Hypothalamus (tissue), 51 donors: ENCODE data around the gene CSRP3.

ENCODE experiments used
- DNase-seq, 51 donors: peaks; one replicate each; lab custom pipeline; 2025; lab: John Stamatoyannopoulos, UW

The CSRP3 gene

DNA sequence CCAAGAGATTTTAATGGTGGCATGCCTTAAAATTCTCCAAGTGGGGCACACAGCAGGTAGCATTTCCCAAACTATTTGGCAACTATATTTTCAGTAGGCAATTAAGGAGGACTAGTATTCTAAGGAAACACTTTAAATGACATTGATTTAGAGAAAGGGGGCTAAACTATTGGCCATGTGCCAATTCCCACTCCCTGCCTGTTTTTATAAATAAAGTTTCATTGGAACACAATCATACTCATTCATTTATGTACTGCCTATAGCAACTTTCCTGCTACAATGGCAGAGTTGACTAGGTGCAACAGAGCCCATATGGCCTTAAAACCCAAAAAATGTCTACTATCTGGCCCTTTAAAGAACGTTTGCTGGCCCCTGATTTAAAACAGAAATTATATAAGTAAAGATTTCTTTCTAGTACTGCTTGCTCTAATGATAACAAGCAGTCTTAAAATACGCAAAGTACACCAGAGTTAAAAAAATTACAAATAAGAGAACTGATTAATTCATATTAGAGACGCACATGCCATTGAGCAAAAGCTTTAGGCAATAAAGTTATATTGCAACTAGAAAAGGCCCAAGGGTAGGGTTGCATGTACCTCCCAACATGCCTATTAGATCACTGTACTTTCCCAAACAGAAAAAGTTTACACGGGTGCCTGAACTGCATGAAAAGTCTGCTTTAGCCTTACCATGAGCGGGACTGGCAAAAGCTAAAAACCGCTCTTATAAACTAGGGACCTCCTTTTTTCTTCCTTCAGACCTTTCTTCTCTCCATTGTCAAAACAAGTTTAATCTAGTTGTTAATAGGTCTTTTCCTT, 24.8 kb upstream of the CSRP3 start:
- no peak for DNase-seq

DNA sequence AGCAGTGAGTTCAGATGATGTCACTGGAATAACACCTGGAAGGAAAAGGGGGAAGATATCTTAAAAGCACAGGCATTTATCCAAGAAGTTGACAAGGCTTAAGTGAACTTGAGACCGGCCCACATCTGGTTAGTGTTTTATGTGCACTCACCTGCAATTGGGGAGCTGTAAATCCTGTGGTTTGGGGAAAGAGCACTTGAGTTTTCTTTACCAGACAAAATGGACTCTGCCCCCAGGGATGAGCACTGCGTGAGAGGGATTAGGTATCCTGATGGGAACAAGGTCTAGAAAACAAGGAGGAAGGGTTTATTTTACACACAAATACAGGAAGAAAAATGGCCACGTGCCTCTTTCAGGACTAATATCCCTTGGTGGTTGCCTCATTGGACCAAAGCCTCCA, 23.8 kb upstream of the CSRP3 start:
- no peak for DNase-seq

DNA sequence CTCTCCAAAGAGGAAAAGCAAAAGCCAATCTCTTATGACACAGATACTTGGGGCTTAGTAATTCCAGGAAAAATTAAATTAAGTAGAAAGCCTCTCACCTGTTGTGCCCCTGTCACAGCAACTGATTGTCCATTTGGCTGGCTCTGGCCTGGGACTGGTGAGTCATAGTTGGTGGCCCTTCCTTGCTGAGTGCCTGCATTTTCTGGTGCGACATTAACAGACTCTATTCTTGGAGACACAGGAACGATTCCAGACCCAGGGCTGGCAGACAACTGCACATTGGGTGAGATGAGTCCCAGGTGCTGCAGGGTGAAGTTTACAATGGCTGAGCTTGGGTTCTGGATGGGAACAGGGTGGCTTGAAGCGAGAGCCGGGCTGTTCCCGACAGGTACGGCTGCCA, 23.3 kb upstream of the CSRP3 start:
- no peak for DNase-seq

DNA sequence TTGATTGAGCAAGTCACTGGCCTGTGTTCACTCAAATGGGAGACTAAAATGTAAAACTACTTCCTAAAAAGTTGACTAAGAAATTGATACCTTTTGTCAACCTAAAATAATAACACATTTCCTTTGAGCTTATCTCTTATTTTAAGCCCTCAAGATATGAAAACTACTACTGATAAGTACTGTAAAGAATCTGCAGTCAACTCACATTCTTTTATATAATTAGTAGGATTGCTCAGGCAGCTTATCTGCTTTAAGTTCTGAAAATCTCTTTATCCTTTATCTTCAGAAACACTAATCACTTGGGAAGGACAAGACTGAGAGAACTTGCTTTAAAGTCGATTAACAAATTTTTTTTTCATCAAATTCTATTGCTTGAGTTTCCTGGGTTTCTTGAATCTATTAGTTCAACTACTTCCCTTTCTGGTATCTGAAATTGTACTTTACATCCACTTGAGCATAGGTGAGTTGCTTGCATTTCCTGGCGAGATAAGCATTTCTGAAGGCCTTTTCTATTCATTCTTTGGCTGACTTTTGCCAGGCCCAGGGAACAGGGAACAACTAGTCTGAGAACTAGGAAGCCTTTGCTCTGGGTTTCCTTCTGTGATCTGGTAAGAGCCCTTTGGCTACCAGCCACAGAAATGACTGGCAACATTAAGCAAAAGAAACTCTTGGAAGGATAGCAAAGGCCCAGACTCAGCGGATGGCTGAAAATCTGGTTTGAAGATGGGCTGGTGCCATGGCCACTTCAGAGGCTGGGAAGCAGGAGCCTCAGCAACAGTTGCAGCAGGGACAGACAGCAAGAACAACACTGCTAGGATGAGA, 19.3 kb upstream of the CSRP3 start:
- peak in 16 of 51 donors; percentile 3 to 43 (median 6) for DNase-seq

DNA sequence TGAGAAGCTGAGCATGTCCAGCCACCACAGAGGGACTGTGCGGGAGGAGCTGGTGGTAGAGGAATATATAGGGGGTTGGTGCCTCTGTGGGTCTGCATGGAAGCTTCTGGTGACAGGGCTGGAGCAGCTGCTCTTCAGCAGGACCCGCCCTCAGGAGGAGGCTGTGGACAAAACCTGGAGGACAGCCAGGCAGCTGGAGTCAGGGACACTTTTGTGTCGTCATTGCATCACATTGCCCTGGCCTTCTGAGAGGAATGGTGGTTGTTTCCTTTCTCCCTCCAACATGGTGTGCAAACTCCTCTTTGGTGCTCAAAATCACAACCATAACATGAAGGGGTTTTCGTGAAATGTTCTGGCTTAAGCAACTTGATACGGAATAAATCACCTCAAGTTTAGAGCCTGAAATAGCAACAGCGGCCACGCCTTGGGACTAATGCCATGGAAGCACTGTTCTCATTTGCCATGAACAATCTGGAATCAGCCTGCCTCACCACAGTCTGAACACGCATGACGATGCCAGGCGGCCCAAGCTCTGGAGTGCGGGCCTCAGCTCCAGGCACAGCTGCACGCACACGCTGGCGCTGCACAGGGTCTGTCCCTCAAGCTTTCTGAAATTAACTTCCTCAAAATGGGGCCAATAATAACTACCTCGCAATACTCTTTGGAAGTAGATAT, 17.1 kb upstream of the CSRP3 start:
- DNase-seq = peak in 22 of 51 donors; percentile 5 to 54 (median 28)

DNA sequence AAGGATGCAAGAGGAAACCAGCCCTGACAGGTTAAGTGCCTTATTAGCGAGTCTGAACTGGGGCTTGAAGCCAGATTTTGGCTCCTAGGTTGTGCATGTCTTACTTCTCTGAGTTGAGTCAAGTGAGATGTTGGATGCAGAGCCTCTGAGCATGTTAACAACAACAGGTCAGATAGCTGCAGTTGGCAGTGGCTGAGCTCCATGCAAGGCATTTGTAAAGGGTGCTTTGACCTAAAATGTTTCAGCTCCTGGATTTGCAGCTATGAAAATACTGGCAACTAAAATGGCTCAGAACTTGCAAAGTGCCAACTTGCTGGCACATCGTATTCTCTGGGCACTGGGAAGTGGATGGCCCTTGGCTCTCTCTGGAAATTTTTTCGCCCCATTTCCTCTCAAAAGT, 16.4 kb upstream of the CSRP3 start:
- DNase-seq = peak in 15 of 51 donors; percentile 5 to 45 (median 19)

DNA sequence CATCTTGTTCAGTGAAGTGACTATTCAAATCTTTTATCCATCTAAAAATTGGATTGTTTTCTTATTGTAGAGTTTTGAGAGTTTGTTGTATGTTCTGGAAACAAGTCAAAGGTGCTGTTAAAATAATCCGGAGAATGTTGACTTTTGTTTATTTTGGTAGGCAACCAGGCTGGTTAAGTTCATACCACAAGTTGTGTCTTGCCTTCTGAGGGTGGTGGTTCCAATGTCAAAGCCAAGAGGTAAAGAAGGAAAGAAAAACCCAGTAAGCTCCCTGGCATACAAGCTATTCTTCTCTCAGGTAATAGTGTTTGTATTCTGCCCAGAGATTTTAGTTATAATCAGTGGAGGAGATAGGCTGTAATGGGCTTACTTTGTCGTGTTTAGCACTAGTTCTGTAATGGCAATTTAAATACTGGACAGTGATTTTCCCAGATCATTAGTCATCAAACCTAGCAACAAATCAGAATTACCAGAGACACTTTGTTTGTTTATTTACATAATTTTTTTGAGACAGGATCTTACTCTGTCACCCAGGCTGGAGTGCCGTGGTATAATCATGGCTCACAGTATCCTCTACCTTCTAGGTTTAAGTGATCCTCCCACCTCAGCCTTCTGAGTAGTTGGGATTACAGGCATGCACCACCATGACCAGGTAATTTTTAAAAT, 15.1 kb upstream of the CSRP3 start:
- DNase-seq = no peak

DNA sequence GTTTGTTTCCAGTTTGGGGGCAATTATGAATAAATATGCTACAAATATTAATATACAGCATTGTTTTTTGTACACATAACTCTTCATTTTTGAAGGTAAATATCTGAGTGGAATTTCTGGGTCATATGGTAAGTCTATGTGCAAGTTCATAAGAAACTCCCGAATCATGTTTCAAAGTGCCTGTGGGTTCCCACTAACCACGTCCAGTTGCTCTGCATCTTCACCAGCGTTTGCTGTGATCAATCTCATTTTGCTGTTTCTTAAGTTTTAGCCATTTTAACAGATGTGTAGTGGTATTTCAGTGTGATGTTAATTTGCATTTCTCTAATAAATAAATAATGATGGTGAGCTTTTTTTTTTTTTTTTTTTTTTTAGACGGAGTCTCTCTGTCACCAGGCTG, 14.2 kb upstream of the CSRP3 start:
- no peak for DNase-seq

DNA sequence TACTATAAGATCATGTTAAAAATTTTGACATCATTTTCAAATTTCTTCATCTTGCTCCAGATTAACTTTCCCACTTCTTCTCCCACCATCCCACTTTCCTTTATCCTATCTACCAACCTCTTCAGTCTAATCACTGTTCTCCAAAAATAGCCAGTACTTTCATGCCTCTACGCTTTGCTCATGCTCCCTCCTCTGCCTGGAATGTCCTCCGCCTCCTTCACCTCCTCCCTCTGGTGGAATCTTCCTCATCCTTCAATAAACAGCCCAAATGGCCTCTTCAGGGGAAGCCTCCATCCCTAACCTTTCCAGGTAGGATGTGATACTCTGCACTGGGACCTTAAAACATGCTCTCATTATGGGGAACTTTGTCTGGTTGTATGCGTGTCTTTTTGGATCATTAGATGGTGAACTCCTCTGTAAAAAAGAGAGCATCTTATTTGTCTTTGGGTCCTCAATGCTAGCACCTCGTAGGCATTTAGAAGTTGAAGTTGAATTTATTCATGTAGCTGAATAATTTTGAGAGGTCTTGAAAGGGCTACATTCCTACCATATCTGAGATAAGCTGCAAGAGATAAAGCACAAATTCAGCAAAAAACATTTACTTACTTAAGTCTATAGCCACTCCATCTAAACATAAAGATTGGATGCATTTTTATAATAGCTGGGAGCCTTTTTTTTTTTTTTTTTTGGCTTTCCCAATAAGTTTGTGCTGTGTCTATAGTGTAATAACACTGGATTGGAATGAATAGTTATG, 8.0 kb upstream of the CSRP3 start:
- DNase-seq = no peak

DNA sequence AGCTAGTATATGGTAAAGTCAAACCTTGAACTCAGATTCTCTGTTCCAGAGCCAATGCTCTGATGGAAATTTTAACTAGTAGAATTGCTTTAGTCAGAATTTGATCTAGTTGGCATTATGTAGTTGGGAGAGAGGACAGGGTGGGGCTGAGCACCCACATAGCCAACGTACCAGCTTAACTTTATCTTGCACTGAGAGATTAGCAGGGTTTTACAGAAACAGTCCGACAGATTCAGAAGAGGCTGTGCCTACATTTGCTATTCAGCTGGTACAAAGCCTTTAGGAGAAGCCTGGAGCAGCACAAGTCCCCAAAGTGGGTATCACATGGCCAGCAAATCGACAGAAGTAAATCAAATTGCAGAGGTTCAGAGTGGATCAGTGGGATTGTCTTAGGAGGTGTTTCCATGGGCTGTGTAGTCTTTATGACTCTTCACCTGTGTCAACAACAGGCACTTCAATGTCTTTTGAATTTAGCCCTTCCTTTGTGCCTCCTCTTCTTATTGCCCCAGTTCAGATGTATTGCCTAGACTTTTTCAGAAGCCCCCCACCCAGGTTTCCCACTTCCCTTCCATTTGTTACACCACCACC, 7.3 kb upstream of the CSRP3 start:
- no peak for DNase-seq

DNA sequence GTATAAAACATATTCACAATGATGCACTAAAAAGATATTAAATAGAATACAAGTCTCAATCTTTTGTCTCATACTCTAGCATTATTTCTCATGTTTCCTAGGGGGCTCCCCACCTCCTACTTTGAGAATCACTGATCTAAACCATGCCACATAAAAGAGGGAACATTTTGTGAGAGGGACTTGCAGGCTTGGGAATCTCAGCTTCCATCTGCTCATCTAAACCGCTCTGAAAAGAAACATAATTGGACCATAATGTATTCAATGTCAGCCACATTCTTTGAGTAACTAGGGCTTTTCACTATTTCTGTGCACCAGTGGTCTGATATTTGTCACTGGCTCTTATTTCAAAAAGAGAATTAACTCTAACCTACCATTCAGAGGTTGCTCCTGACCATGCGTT, 6.4 kb upstream of the CSRP3 start:
- DNase-seq = no peak

DNA sequence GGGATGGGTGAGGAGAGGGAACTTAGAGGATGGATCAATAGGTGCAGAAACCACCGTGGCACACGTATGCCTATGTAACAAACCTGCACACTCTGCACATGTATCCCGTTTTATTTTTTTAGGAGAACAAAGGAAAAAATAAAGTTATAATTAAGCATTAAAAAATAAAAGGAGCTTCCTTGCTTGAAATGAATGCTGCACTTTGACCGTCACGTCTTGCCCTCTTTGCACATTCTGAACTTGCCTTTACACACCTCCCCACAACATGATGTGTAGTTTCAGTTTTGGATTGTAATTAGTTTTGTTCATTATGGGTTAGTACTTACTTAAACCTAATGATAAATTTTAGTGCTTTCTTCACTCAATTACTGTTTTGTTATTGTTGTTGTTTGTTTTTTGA, 3.1 kb upstream of the CSRP3 start:
- no peak for DNase-seq

DNA sequence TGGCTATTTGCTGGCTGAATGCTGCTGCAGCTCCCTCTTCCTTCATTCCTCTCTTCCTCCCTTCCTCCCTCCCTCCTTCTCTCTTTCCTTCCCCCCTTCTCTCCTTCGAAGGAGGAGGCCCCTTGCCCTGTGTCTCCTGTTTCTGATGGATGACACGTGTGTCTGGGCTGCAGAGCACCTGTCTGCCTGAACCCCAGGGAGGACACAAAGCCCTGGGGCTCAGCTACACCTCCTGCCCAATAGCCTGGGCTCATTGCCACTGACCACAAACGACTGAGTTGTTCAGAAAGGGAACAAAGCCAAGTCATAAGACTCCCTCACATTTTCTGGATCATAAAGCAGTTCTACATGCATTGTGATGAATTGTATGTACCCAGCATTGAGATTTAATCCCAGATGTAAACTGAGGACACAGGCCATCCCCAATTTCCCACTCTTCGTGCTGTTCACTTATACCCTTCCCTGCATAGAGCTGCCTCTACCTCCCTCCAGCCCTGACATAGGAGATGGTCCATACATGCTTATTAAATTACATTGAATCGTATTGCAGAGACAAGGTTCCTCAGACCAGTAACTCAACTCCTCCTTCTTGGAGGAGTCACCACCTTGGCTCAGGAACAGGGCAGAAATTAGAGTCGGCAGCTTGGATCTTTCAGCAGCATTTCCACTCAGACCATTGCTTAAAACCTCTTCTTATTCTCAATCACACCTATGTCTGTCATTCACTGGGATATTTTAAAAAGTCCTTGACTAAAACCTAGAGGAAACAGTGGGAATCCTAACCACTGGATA, 1.2 kb downstream of the CSRP3 start:
- no peak for DNase-seq

DNA sequence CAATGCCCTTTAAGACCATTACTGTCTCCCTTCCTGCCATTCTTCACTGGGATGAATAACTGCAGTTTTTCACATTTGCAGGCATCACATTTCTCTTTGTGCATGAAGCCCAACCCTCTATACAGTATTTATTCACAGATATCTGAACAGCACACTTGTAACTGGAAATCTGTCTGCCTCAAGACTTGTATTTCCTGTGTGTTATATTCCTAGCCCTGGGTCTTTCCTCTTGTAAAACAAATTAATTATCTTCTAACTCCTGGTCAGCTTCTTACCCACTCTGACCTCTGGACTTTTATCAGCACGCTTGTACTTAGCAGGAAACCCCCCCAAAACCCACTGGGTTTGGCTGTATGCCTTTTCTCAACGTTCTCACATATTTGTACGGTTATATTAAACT, 2.0 kb downstream of the CSRP3 start:
- no peak for DNase-seq

DNA sequence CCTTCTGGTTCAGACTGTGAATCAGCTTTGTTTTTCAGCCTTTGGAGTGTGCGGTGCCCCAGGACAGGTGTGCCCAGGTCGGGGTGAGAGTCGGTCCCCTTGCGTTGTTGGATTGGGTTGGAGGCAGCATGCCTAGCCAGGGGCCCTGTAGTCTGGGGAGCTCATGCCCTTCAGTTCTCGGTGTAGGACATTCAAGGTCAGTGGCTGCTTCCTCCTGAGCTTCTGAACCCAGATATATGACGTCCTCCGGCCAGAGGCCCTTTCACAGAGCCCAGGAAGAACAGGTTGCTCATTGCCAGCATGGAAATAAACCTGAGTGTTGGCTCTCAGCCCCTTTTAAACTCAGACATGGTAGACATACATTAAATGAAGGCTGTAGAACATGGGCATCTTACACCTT, 2.7 kb downstream of the CSRP3 start:
- no peak for DNase-seq

DNA sequence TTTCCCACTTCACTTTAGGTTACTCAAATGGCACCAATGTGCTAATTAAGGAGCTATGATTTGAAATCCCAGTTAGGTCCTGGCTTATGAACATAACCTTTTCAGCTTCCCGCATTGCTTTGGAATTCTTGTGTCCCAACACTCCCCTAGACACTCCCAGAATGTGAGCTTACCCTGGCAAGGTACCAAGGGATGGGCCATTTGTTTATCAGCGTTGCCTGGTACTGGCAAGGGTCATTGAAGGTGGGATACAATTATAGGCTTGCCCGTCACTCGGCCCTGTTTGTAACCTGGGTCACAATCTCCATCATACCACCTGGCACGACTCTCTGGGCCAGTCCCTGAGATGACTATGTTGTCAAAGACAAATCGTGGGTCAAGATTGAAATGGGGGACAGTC, 5.4 kb downstream of the CSRP3 start:
- DNase-seq = no peak

DNA sequence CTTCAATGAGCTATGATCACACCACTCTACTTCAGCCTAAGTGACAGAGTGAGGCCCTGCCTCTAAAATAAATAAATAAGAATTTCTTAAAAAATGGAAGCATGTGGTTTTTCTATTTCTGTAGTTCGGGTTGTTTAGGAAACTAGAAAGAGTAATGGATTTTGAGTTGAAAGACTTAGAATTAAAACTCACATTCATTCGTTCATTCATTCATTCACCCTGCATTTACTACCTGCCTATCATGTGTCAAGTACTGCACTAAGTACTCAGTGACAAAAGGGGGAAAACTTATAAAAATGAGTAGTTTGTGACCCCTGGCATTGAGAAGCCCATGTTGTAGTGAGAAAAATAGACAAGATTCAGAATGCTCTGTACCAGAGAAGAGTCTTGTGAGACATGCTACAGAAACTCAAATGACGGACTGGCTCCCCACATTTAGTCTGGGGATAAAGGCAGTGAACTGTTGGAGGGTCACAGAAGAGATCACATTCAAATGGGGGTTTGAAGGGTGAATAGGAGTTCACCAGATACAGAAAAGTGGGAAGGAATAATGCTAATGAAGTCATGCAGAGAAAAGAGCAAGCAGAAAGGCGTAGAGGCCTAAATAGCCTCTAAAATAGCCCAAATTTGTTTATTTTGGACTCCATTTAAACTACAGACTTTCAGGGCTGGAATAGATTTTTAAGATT, 7.0 kb downstream of the CSRP3 start:
- no peak for DNase-seq

DNA sequence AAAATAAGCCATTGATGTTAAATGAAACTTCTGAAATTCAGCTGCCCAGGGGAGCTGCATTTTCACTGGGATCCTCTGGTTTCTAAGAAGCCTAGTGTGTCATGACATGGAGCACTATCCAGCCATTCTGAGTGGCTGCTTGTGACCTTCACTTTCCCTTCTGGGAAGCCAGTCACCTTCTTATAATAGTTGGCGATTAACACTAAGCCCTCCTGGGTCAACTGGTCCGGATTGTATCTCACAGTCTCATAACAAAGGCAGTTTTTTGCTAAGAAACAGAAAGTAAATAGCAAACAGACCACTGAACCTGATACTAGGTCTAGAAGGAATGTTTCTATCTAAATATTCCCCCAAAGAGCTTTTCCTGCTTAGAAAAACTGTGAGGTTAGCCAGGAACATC, 7.9 kb downstream of the CSRP3 start:
- no peak for DNase-seq
